A549 (cell line): ENCODE data around the gene CSF3R. TPM values are rescaled to one million over a fixed set of nuclear protein-coding genes. Genes with fewer than 3 reads are reported as not detected.
A peak's percentile ranks its signal among the peaks of the same experiment; 100 is the strongest.

Experiments used
- ATAC-seq, 2 experiments: fragments of 200-7000 bp in 1 of 2; fragments of >200 bp in 1 of 2; cut with Nextera tagmentation in 1 of 2; cut with Tn5 transposase in 1 of 2; 3 replicates each; pipeline versions ENCODE4 v1.8.0 to v1.9.1; 2018 to 2020; ENCODE audit warnings: mild to moderate bottlenecking in 1 of 2, moderate library complexity in 1 of 2
- CTCF ChIA-PET: fragments of 300-600 bp; sonication (Branson Sonifier 250); formaldehyde crosslinking; extraction: SDS; loops from one replicate; lab custom pipeline; 2021; ENCODE audit warnings: antibody characterized with exemption, inconsistent platforms; lab: Yijun Ruan, JAX
- POLR2A ChIA-PET: fragments of 350-600 bp; formaldehyde crosslinking; extraction: SDS; loops from one replicate; lab custom pipeline; 2021; ENCODE audit warnings: antibody characterized with exemption, inconsistent platforms; lab: Yijun Ruan, JAX
- DNase-seq, 2 experiments: peaks; one replicate each; pipeline versions ENCODE4 v3.0.0 to v3.0.0-alpha.2; 2011 to 2016; ENCODE audit warnings: low read depth in 1 of 2, low spot score in 1 of 2
- FAIRE-seq: peaks from 2 replicates; lab custom pipeline; 2011; peaks lifted over from hg19 to GRCh38; lab: Jason Lieb, UNC
- H3K27ac ChIP-seq, 2 experiments: fragments of >200 bp; sonication (Bioruptor Twin); formaldehyde crosslinking; 3 replicates each; pipeline ENCODE4 v1.5.1; 2016 to 2017
- H3K4me1 ChIP-seq: fragments of >200 bp; sonication (Bioruptor Twin); formaldehyde crosslinking; 3 replicates; pipeline ENCODE4 v1.6.1; 2016
- H3K4me2 ChIP-seq: fragments of >200 bp; sonication (Bioruptor Twin); formaldehyde crosslinking; 3 replicates; pipeline ENCODE4 v1.6.1; 2016
- H3K4me3 ChIP-seq: fragments of >200 bp; sonication (Bioruptor Twin); formaldehyde crosslinking; 3 replicates; pipeline ENCODE4 v1.5.1; 2016
- H3K9me3 ChIP-seq: fragments of >200 bp; sonication (Bioruptor Twin); formaldehyde crosslinking; 3 replicates; pipeline ENCODE4 v1.6.1; 2016
- E2F6 ChIP-seq: IDR thresholded peaks from 2 replicates; pipeline ENCODE4 v1.6.1; 2012; ENCODE audit warnings: low read depth, borderline replicate concordance
- EHF ChIP-seq: fragments of 250-450 bp; sonication (Bioruptor Pico); IDR thresholded peaks from 2 replicates; pipeline ENCODE4 v1.5.0; 2020; ENCODE audit warnings: mild to moderate bottlenecking
- HMGXB4 ChIP-seq: fragments of 250-450 bp; sonication (Bioruptor Pico); IDR thresholded peaks from 2 replicates; pipeline ENCODE4 v1.5.0; 2021; ENCODE audit warnings: mild to moderate bottlenecking, moderate library complexity, borderline replicate concordance
- HOXA7 ChIP-seq: fragments of 250-450 bp; sonication (Bioruptor Pico); IDR thresholded peaks from 2 replicates; pipeline ENCODE4 v1.5.0; 2020; ENCODE audit warnings: mild to moderate bottlenecking, moderate library complexity
- KDM1A ChIP-seq: fragments of 200-600 bp; sonication (generic); IDR thresholded peaks from 2 replicates; pipeline ENCODE4 v1.6.1; 2016; ENCODE audit warnings: low read depth, mild to moderate bottlenecking
- NPAS2 ChIP-seq: fragments of 250-450 bp; sonication (Bioruptor Pico); IDR thresholded peaks from 2 replicates; pipeline ENCODE4 v1.8.0; 2022; ENCODE audit warnings: mild to moderate bottlenecking, moderate library complexity, borderline replicate concordance
- PHF8 ChIP-seq: fragments of 200-600 bp; sonication (generic); IDR thresholded peaks from 2 replicates; pipeline ENCODE4 v1.6.1; 2016; ENCODE audit warnings: low read depth, mild to moderate bottlenecking, antibody characterized with exemption, moderate library complexity, borderline replicate concordance
- RCOR1 ChIP-seq: fragments of 150-350 bp; IDR thresholded peaks from 2 replicates; pipeline ENCODE4 v1.6.1; 2014; ENCODE audit warnings: antibody characterized with exemption, low read length, low read depth
- RFX5 ChIP-seq: fragments of 450-650 bp; IDR thresholded peaks from 2 replicates; pipeline ENCODE4 v1.7.1; 2014; ENCODE audit warnings: antibody characterized with exemption, mild to moderate bottlenecking, moderate library complexity
- RNF2 ChIP-seq: fragments of 200-600 bp; sonication (generic); IDR thresholded peaks from 2 replicates; pipeline ENCODE4 v1.6.1; 2016; ENCODE audit warnings: low read depth, mild to moderate bottlenecking, antibody characterized with exemption, moderate library complexity, borderline replicate concordance
- TP53 ChIP-seq: fragments of 250-450 bp; sonication (Bioruptor Pico); IDR thresholded peaks from 2 replicates; pipeline ENCODE4 v1.5.0; 2021; ENCODE audit warnings: mild to moderate bottlenecking, moderate library complexity
- ZFP36 ChIP-seq: fragments of 450-650 bp; IDR thresholded peaks from 2 replicates; pipeline ENCODE4 v1.6.1; 2014; ENCODE audit warnings: borderline replicate concordance; ENCODE audit not compliant: partially characterized antibody
- WGBS: methylation state at CpG from one replicate; pipeline ENCODE4 v1.1.6; 2017; ENCODE audit errors: missing lambda C conversion rate; 5-methylcytosine and 5-hydroxymethylcytosine counted together
- polyA plus RNA-seq, 4 experiments: library from polyadenylated mRNA; depleted of rRNA in 3 of 4; stranded (reverse); fragments of >200 nt; fragmentation: RNase III in 1 of 4; extraction: RNeasy Plus Mini Kit Qiagen cat#74134 plus additional on column Dnase treatment in 1 of 4; gene quantifications; 2 replicates in 3 of 4; 3 replicates in 1 of 4; pipeline ENCODE4 v1.2.3, GENCODE V29; 2011 to 2017
- TF ChIP-seq, protein P1 (sequence below): fragments of >200 bp; sonication (Bioruptor Twin); formaldehyde crosslinking; IDR thresholded peaks from 2 replicates; pipeline ENCODE4 v1.6.1; 2016
- TF ChIP-seq, protein P2 (sequence below): IDR thresholded peaks from 2 replicates; pipeline ENCODE4 v1.6.1; 2012

Gene CSF3R
- polyA plus RNA-seq, 2 of the 4 experiments (the other 2 are of a cell fraction) = not detected

GRCh38 chr1:36466370-36467026 lies 16.2 kb downstream of the CSF3R start:
- no peaks in the 10 kb centered on the region for H3K9me3 ChIP-seq
- no peak for FAIRE-seq
- ATAC-seq = no peak
- ChIA-PET POLR2A (no interaction called here), CTCF (interaction anchor here (1.0 kb wide), 1 partner anchor 9 kb away, joined by 4 read pairs; no protein-coding TSS in a partner anchor)
- DNase-seq = no peak
- TF ChIP-seq TP53 (CRISPR knock-in tag) = no peak
- no peak for TF ChIP-seq KDM1A
- TF ChIP-seq, protein P1, sequence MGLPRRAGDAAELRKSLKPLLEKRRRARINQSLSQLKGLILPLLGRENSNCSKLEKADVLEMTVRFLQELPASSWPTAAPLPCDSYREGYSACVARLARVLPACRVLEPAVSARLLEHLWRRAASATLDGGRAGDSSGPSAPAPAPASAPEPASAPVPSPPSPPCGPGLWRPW = no peak
- TF ChIP-seq RFX5 = no peak
- TF ChIP-seq, protein P2, sequence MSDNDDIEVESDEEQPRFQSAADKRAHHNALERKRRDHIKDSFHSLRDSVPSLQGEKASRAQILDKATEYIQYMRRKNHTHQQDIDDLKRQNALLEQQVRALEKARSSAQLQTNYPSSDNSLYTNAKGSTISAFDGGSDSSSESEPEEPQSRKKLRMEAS = no peak
- TF ChIP-seq EHF = no peak
- TF ChIP-seq ZFP36 = no peak
- no peak for TF ChIP-seq NPAS2 (CRISPR knock-in tag)
- no peak for TF ChIP-seq E2F6
- WGBS = 87% methylated on average over 8 of the region's 12 CpGs
- H3K4me1 ChIP-seq = peaks cover 19% of the 10 kb centered on the region
- H3K4me3 ChIP-seq = no peak overlapping the region
- H3K4me2 ChIP-seq = no peak overlapping the region
- peak overlapping the region in 1 of 2 experiments; percentile 7; a peak in 2 of 6 replicates for H3K27ac ChIP-seq

DNA sequence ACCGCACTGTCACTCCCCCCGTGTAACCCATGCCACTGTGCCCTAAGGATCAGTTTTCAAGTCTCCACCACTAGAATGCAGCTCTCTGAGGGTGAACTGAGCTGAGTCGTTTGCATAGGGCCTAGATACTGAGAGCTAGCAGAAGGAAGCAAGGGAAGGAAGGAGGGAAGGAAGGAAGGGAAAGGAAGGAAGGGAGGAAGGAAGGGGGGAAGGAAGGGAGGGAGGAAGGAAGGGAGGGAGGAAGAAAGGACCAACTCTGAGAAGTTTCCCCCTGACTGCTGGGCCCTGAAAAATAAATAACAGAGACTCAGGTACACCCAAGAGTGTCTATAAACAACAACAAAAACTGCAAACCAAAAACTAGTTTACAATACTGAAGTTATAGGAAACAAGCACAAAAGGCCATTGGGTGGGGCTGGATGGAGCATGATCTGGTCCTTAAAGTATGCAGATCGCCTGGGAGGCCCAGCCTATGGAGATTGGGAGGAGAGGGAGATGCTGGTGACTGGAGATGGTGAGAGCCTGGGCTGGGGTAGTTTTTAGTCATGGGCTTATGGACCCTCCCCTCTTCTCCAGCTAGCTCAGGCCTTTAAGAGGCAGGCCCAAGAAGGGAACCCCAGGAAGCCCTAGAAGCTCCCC lies 16.9 kb downstream of the CSF3R start:
- peak overlapping the region in 1 of 2 experiments; percentile 7; a peak in 3 of 6 replicates for H3K27ac ChIP-seq
- ATAC-seq = no peak
- CTCF ChIA-PET = interaction anchor here (0.6 to 1.0 kb wide), 3 partner anchors 9 to 968 kb away, joined by 3 to 4 read pairs (median 3); no protein-coding TSS in a partner anchor
- 68% methylated on average over 4 of the region's 4 CpGs for WGBS
- no peaks in the 10 kb centered on the region for H3K9me3 ChIP-seq
- TF ChIP-seq RNF2 (no peak), RCOR1 (no peak), HMGXB4 (CRISPR knock-in tag) (no peak)
- TF ChIP-seq, all 56 proteins: peak for 0
- DNase-seq = no peak
- FAIRE-seq = no peak
- Histone ChIP-seq H3K4me1 (peaks cover 19% of the 10 kb centered on the region), H3K4me3 (no peak overlapping the region), H3K4me2 (no peak overlapping the region)
- POLR2A ChIA-PET = no interaction called here

DNA sequence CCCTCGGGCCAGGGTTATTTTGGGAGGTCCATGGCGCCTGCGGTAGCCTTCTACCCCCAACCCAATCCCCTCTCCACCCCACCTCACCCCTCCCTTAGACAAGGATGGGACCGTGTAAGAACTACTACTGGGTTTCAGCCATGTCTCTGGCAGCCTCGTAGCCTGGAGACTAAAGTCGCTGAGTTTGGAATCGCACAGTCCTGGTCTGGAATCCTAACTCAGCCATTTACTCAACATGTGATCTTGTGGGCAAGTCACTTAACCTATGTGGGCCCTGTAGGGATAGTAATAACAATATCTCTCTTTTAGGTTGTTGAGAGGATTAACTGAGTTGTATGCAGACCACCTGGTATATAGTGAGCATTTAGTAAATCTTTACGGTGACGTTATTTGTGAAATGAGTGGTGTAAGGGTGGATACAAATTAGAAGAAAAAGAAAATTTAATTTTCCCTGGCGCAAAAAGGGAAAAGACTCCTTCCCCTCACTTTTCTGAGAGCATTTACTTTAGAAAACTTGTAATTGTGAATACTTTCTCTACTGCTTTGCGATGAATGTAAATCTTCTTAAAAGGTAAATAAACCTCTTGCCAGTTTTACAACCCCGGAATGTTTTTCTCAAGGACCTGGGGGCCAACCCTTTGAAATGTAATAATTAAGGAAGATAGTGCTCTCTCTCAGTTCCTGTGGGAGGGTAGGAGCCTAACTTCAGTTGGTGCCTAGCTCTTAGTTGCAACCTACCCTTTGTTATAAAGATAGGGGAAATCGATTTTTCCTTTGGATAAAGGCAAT lies 17.9 kb downstream of the CSF3R start:
- Histone ChIP-seq H3K4me2 (peak overlapping the region; percentile 92), H3K4me1 (peaks cover 19% of the 10 kb centered on the region), H3K9me3 (no peaks in the 10 kb centered on the region), H3K27ac (peak overlapping the region; percentile 92 to 95), H3K4me3 (peak overlapping the region; percentile 79)
- ATAC-seq = peak; percentile 76 to 77
- DNase-seq = no peak
- no peak for FAIRE-seq
- 65% methylated on average over 9 of the region's 13 CpGs for WGBS
- 0 out of 2 replicates have a peak, but pooled peaks have one; percentile 60 for TF ChIP-seq HOXA7 (CRISPR knock-in tag)
- no peak for TF ChIP-seq PHF8
- ChIA-PET CTCF (interaction anchor here (0.7 to 1.3 kb wide), 3 partner anchors 10 to 52 kb away, joined by 3 read pairs; no protein-coding TSS in a partner anchor), POLR2A (interaction anchor here (0.6 to 1.5 kb wide), 13 partner anchors 10 to 315 kb away, joined by 3 to 16 read pairs (median 4); partner anchors contain the start of genes CSF3R, OSCP1, THRAP3 and TRAPPC3)
